NCI-H82 treated with DMSO at 0.1 percent for 48 hours (cell line): ENCODE data around the gene COL26A1.

Experiments
- DNase-seq: peaks from one replicate; lab custom pipeline; 2025; ENCODE audit not compliant: unreplicated experiment; lab: John Stamatoyannopoulos, UW

Gene COL26A1

DNA sequence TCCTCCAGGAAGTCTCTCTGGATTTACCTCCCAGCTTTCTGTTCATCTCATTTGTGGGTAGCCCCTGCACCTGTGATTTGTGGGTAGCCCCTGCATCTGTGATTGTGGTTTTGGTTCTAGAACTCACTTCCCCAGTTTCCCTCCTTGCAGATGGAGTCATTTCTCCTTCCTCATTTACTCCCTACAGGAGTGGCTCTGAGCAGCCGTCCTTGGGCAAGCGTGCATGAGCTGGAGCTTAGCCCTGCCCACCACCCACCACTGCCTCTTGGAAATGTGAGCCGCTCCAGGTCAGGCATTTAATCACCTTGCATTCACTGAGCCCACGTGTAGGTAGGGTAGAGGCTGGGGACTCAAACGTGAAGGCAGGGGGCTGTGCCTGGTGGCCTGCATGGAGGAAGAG, 8.2 kb downstream of the COL26A1 start:
- no peak for DNase-seq

DNA sequence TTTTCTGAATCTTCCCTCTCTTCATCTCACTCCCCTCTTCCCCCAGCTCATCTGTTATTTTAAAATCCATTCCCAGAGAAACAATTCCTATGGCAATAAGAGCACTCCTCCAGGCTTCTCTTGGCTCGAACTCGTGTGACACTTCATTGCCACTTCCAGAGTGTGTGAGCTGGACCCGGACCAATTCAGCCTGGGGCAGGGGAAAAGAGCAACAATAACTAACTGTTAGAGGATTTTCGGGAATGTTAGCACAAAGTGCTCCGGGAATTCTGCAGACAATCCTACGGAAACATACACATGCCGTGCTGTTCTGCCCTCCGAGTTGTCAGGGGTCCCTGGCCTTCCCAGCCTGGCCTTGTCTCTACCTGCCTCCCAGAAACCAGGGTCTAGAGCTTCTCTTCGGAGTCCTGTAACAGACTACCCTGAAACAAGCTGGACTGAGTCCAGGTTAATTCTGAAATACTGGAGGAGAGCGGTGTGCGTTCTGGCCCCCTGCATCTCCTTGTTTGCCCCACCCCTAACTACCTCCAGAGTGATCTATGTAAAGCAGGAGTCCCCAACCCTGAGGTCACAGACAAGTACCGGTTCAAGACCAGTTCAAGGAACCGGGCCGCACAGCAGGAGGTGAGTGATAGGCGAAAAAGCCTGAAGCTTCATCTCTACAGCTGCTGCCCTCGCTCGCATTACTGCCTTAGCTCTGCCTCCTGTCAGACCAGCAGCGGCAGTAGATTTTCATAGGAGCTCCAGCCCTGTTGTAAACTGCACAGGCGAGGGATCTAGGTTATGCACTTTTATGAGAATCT, 11.3 kb downstream of the COL26A1 start:
- no peak for DNase-seq

DNA sequence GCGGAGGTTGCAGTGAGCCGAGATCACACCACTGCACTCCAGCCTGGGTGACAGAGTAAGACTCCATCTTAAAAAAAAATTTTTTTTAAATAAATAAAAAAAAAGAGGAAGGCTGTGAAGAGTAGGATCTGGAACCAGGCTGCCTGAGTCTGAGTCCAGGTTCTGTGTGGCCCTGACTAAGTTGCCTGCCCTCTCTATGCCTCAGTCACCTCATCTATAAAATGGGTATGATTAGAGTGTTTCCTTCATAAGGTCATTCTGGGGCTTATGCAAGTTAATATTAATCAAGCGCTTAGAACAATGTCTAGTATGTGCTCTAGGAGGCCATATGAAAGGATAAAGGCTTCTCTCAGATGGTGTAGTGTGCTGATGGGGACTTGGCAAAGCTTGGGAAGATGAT, 12.3 kb downstream of the COL26A1 start:
- no peak for DNase-seq

DNA sequence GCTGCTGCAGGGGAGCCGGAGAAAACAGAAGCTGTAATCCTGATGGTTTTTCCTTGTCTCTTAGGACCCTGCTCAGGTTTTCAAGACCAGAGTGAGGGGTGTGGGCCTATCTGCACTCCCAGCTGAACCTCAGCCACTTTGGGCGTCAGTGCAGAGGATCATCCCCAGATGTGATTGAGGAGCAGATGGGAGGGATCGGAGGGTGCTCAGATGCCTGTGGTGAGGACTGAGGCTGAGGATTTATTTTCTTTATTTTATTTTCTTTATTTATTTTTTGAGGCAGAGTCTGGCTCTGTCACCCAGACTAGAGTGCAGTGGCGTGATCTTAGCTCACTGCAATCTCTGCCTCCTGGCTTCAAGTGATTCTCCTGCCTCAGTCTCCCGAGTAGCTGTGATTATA, 13.9 kb downstream of the COL26A1 start:
- DNase-seq, result no peak

DNA sequence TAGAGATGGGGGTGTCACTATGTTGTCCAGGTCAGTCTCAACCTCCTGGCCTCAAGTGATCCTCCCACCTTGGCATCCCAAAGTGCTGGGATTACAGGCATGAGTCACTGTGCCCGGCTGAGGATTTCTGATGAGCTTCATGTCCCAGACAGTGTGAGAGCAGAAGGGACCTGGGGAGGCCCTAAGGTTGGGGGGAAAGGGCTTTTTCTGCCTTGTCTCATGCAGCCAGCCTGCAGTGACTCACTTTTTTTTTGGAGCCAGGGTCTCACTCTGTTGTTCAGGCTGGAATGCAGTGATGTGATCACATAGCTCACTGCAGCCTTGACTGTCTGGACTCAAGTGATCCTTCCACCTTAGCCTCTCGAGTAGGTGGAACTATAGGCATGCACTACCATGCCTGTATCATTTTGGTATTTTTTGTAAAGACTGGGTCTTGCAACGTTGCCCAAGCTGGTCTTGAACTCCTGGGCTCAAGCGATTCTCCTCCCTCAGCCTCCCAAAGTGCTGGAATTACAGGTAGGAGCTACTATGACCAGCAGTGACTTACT, 14.6 kb downstream of the COL26A1 start:
- DNase-seq, result no peak

DNA sequence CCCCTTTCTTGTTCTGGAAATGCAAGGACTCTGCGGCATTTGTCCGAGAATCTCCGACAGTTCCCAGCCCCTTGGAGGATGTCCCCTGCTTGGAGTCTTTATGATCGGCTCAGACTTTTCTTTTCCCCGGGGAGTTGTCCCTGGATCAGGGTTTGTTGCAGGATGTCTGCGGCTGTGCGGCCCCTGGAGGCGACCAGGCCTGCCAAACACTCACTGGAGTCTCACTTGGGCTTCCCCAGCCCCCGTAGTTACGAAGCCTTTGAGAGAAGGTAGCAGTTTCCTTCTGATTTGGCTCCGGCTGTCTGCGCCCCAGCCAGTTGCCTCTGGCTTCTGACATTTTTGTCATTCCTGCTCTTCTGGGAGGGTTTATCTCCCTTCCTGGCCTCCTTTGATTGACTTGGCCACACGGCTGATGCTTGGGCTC, 16.1 kb downstream of the COL26A1 start:
- DNase-seq, result peak; percentile 8

DNA sequence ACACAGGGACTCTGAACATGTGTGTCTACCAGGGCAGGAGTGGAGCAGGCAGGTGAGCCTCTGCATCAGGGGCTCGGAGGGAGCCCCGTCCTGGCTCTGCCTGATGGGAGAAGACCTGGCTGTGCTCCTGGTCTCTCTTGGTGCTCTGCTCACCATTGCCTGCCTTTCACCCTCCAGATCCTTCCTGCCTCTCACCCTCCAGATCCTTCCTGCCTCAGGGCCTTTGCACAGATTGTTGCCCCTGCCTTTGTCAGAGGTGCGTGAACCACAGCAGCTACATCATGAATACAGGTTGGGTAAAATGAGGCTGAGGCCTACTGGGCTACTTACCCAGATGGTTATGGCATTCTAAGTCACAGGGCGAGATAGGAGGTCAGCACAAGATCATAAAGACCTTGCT, 16.6 kb downstream of the COL26A1 start:
- no peak for DNase-seq

DNA sequence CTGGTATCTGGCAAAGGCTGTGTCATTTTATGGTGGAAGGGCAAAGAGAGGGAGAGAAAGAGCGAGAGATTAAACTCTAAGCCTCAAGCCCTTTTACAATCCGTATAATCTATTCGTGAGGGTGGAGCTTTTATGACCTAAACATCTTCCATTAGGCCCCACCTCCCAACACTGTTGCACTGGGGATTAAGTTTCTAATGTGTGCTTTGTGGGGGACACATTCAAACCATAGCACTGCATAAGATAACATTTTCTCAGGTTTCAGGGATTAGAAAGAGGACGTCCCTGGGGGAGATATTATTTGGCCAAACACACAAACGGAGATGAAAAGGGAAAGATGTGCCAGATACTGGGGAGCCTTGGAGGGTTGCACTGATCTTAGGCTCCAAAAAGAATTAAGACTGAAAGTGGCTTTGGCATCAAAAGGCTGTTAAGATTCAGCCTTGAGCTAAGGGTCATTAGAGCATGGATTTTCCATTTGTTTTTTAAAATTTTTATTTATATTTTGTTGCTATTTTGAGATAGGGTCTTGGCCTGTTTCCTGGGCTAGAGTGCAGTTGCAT, 19.0 kb downstream of the COL26A1 start:
- no peak for DNase-seq

DNA sequence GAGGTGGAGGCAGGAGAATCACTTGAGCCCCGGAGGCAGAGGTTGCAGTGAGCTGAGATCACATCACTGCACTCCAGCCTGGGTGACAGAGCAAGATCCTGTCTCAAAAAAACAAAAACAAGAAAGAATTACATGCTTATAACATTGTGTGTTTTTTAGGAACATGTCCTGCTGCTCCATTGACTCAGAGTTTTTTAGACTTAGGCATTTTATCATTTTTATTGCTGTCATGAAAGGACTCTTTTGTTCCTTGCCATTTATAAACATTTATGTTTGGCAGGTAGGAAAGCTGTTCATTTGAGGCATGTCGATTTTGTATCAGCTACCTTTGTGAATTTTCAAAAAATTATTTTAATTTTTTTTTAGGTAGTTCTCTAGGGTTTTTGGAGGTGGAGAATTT, 20.3 kb downstream of the COL26A1 start:
- no peak for DNase-seq

DNA sequence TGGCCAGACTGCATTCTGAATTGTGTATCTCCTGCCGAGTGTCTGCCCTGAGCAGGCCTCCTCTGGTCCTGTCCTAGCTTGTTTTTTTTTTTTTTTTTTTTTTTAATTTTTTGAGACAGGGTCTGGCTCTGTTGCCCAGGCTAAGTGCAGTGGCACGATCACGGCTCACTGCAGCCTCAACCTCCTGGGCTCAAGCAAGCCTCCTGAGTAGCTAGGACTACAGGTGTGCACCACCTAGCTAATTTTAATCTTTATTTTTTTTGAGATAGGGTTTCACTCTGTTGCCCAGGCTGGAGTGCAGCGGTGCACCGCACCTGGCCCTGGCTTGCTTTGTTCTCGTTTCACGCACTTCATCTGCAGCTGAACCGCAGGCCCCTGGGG, 23.5 kb downstream of the COL26A1 start:
- DNase-seq, result no peak

DNA sequence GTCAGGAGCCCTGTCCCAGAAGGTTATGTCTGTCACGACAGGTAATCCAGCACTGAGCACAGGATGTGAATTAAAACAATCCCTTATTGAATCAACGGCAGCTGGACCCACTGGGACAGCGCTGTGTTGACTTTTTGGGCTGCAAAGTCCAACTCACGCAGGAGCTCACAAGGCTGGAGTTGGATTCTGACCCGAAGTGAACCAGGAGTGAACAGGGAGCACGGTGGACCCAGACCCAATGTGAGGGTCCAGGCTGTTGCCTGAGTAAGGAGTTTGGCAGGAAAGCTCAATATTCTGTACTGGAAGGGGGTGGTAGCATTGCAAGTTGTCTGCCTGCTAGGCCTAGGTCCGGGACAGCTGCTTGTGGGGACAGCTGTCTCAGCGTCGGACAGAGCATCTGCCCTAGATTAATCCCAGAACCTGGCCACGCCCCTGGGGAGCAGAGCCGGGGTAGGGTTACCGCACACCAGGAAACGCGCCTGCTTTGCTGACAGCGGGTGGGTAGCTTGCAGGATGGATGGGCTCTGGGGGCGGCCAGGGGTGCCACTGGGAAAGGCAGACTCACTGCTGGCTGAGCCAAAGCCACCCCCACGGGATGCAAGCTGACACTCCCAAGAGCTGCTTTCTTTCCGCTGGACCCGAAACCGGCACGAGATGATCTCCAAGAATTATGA, 24.0 kb downstream of the COL26A1 start:
- DNase-seq, result peak; percentile 78

DNA sequence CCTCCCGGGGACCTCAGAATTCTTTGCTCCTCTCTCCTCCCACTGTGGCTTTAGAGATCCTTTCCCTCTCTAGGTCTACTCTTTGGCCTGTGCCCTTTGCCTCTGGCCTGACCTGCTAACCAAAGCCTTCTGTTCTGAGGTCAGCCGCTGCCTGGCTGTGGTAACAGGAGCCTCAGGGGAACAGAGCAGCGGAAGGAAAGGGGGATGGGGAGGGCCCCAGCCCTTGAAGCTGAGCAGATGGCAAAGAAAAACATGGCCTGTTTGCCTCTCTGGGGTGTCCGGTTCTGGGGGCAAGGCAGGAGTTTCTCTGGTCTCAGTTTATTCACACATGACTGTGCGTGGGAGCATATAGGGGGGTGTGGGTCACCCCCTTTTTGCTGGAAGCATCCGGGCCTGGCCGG, 28.2 kb downstream of the COL26A1 start:
- no peak for DNase-seq

DNA sequence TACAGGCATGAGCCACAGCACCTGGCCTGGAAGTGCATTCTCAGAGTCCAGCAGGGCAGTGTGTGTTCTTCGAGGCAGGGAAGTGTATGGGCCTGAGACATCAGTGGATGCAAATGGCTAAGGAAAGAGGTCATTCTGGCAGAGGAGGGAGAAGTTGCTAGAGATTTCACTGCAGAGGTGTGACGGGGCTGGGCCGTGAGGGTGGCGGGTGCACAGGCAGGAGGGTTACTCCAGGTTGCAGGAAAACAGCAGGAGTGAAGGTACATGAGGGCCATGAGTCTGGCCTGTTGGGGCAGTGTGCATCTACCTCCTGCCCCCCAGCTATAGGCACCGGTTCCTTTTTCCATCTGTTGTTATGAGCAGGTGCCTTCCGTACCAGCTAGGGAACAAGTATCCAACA, 29.3 kb downstream of the COL26A1 start:
- no peak for DNase-seq

DNA sequence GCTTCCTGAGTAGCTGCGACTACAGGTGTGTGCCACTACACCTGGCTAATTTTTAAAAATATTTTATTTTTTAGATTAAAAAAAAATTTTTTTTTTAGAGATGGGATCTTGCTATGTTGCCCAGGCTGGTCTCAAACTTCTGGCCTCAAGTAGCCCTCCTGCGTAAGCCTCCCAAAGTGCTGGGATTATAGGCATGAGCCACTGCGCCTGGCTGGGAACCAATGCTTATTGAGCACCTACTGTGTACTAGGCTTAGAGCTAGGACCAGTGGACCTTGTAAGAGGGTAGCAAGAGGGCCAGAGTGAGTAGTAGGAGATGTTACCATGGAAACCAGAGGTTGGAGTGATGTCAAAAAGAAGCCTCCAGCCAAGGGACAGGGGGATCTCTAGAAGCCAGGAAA, 31.2 kb downstream of the COL26A1 start:
- no peak for DNase-seq

DNA sequence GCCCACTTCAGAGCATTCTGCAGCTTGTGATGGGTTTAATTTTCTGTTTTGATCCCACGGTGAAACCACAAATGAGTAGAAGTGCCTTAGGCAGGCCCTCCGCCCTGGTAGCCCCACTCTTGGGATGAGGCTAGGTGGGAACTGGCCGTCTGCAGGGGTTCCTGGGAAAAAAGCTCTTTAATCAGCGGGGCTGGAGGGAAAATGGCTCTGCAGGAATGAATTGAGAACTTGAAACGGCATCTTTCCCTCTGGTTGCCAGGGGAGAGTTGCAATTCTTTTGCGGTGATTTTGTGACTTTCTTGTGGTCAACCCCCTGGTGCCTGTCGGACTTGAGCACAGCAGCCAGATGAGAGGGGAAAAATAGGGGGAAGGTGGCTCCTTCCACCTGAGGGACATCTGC, 32.7 kb downstream of the COL26A1 start:
- DNase-seq, result no peak

DNA sequence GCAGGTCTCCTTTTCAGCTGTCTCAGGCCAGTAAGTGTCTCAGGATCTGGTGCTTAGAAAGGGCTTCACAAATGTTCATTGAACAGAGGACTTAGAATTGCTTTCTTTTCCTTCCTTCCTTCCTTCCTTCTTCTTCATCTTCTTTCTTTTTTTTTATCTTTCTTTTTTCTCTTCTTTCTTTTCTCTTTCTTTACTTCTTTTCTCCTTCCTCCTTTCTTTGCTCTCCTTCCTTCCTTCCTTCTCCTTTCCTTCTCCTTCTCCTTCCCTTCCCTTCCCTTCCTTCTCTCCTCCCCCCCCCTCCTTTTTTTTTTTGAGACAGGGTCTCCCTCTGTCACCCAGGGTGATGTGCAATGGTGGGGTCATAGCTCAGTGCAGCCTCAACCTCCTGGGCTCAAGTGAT, 34.6 kb downstream of the COL26A1 start:
- DNase-seq, result no peak

DNA sequence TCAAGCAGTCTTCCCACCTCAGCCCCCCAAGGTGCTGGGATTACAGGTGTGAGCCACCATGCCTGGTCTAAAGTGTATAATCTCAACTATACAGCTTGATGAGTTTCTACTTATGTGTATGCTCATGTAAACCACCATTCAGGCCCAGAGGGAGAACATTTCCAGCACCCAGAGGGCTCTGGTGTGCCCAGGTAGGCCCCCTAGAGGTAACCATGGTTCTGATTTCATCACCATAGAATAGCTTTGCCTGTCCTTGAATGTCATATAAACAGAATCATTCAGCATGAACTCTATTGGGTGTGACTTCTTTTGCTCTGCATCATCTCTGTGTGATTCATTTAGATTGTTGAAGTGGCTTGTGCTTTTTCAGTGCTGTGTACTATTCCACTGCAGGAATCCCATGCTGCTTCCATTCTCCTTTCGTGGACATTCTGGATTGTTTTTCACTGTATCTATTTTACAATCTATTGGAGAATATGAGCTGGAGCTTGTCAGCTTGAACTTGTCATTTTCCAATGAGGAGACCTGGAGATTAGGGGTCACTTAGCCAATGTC, 35.2 kb downstream of the COL26A1 start:
- DNase-seq, result no peak

DNA sequence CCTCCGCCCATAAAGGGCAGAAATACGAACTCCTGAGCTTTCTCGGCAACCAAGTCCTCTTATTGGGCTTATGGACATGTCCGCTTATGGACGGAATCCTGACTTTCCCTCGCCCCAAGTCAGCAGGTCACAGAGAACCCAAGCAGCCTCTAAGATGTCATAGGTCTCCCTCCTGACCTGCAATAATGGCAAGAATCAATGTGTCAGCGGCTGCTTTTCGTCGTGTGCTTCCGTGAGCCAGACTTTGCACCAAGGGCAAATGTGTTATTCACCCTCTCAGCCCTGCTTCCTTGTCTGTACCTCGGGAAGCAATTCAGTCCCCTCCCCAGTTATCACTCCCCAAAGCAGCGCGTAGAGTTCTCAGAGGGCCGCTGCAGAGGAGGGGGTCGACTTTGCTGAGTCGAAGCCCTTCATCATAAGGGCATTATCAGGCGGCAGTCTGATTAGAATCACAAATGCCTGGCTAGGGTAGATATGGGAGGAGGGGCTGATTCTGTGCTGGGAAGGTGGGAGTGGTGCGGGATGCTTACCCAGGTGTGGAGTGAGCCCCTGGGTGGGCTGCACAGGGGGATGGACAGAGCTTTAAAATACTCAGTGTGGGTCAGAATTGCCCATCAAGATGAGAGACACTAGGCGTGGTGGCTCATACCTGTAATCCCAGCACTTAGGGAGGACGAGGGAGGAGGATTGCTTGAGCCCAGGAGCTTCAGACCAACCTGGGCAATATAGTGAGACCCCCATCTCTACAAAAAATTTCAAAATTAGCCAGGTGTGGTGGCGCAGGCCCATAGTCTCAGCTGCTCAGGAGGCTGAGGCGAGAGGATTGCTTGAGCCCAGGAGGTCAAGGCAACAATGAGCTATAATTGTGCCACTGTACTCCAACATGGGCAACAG, 36.0 kb downstream of the COL26A1 start:
- no peak for DNase-seq

DNA sequence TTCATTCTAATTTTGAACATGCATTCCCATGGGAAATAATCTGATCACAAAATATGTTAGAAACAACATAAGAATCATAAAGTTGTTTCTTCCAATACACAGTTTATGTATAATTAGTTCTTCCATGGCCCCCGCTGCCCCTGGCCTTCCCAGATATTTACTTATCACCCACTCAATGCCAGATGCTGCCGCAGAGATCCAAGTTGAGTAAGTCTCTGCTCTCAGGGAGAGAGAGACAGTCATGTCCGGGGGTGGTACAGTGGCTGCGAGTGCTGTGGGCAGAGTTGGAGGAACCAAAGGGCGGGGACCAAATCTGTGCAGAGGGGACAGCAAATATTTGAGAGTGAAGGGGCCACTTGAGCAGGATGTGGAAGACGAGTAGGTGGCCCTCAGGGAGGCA, 37.1 kb downstream of the COL26A1 start:
- DNase-seq, result no peak

DNA sequence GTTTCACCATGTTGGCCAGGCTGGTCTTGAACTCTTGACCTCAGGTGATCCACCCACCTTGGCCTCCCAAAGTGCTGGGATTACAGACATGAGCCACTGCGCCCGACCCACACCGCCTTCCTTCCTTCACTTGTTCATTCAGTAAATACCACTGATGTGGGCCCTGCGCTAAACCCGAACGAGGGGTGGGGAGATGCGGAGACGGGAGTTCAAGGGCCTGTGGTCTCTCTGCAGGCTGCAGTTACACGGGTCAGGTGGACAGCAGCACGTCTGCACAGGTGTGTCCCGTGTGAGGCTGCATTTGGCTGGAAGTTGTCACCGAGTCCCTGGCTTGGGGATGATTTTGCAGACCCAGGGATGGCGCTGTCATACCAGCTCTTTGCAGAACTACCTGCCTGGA, 38.1 kb downstream of the COL26A1 start:
- no peak for DNase-seq
